GM10847 (cell line): ENCODE measurements around the gene ELP4.

Source experiments
- POLR2A ChIP-seq: IDR thresholded peaks from 2 replicates; pipeline ENCODE4 v1.6.1; 2011; ENCODE audit not compliant: insufficient read length; ENCODE audit errors: extremely low read depth

ELP4 gene

DNA sequence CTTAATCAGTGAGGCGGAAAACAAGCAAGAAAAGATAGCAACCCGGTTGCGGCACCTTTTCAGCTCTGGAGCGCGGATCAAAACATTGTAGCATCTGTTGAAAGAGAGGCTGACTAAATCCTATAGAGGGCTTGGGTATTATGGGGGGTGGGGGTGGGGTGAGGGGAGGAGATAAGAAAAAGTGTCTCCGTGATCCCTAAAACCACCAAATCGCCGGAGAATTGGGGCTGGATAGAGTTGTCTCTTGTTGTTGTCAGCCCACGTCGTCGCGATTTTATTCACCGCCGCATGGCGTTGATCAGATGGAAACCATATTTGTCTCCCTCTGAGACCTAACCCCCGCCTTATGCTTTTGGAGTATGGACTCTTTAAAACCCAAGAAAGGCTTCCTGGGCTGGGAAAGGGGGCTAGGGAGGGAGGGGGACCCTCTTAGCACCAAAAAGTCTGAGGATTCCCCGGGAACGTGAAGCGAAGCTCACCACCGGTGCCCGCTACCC lies 288.5 kb downstream of the ELP4 start:
- TF ChIP-seq POLR2A: no peak

DNA sequence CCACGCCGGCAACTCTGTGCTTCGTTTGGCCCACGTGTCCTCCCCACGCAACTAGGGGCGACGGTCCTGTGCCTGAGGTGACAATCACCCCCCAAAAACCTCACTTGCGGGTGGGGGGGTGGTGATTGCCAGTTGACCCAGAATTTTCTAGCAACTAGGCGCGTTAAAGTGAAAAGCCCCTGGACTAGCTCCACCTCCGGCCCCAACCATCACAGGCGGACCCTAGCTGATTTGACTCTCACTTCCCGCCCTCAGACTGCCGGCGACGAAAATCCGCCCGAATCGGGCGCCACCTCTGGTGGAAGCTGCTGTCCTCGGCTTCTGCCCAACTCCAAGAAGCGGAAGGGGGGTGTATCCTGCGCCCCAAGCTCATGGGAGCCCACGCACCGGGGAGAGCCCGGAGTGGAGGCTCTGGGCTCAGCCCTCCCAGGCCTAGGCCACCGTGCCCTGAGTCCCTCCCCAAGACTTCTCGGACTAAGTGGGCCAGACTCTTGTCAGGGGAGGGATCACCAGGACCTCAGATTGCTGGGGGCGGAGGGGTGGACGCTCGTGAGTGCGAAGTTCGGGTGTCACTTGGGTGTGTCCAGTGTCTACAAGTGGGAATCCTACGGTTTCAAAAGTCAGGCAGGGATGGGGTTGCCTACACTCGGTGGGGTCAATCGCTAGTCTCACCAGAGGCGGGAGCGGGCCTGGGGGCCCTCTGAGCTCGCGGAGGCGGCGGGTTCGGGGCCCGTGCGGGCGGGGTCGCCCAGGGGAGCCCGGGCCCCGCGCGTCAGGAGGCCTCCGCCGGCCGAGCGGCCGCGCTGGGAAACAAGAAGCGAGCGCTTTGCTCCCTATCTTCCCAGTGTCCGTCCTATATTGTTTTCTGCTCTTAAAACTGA lies 289.2 kb downstream of the ELP4 start:
- no peak for TF ChIP-seq POLR2A

DNA sequence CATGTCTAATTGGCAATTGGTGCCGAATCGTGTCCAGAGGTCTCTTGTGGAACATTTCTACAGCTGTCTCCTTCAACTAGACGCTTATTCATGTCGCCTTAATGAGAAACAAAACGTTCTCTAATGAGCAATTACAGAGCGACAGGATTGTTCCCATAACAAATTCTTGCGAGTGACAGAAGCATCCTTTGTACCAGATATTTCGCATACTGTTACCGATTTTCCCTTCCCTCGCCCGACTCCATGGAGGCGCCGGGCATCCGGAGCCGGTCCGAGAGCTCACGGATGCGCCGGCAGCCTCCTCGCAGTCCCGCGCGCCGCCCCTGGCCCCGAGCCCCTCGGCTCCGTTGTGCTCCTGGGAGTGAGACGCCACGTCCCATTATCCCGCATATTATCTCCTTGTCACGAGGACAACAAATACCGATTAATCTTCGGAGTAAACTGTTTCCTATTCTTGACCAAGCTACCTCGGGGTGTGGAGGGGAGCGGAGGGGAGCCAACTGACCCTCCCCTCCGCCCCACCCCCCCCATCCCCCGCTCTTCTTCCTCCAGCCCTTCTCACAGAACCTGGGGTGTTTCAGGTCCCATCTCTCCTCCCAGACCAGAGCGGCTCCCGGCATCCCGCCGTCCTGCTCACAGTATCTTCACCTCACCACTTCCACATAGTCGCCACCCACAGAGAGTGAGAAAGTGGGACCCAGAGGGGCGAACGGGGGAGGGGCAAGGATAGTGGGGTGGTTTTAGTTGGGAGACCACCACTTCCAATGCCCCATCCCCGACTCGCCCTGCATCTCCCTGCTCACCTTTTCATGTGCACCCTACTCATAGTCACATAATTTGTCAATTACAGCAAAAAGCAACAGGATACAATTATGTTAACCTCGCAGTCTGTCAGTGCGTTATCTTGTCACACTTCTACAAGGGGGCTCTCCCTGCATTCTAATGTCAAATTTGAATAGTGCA lies 290.1 kb downstream of the ELP4 start:
- TF ChIP-seq POLR2A: no peak

DNA sequence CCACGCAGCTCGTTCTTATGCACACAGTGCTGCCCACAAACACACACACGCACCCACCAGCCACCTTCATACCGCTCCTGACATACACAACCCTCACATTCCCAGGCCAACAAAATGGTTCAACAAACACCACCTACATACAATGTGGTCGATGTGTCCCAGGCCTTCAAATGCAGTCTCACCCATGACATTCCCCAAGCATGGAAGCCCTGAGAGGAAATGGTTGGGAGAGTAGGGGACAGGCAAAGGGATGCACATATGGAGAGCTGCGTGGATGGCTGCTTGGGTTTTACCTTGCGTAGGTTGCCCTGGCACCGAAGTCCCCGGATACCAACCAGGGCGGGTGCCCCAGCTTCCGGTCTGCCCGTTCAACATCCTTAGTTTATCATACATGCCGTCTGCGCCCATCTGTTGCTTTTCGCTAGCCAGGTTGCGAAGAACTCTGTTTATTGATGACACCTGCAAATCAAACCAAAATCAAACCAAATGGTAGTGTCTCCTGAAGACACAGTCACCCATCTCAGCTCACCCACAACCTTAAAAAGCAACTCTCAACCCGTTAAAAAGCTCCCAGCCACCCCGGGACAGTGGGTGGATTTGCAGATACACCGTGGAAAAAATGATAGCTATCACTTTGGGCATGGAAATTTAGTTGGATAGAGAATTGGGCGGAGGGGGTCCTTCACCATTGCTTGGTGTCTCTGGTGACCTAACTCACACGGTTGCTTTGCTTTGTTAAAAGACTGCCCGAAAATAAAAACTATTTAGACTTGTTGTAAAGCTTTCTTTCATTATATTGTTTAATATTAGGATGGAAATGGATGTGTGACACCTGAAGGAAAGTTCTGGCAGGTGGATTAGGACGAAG lies 291.1 kb downstream of the ELP4 start:
- no peak for TF ChIP-seq POLR2A

DNA sequence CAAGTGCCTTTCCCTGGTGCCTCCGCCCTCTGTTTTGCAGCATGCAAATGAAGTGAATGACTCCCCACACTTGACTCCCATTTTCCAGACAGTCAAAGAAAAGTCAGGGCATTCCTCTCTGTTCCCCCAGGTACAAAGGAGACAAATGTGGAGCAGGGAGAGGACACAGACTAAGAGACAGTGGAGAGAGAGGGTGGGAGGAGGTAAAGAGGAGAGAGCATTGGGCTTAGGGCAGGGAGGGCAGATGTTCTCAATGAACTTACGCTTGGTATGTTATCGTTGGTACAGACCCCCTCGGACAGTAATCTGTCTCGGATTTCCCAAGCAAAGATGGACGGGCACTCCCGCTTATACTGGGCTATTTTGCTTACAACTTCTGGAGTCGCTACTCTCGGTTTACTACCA lies 291.7 kb downstream of the ELP4 start:
- TF ChIP-seq POLR2A: no peak

DNA sequence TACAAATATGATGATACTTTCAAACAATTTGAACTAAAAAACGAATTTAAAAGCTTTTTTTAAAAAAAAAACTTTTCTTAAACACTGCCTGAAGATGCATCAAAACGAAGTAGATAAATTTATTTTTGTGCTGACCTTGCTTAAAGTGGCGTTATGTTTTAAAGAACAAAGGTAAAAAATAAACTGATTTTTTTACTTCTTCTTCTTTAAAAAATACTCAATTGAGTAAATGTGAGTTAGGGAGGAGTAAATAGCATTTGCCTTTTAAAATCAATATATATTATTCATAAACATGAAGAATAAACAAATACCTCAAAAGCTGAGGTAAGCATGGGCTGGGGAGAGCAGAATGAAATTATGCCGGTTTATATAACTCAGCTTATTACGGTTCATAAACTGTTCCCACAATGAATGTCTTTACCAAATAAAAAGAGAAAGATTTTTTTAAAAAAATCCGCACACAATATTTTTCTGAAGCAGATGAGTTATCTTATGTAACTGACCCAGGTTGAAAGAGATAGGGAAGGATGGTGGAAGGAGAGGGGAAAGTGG lies 292.5 kb downstream of the ELP4 start:
- no peak for TF ChIP-seq POLR2A

DNA sequence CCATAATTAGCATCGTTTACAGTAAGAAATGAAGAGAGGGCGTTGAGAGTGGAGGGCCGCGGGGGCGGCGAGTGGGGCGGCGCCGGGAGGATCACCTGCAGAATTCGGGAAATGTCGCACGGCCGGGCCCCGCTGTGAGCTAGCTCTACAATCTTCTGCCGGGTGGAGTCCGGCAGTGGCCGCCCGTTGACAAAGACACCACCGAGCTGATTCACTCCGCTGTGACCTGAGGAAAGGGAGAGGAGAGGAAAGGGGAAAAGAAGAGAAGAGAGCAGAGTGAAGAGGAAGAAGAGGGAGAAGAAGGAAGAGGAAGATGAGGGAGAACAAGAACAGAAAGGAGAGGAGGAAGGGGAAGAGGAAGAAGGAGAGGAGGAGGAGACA lies 293.0 kb downstream of the ELP4 start:
- TF ChIP-seq POLR2A: no peak

DNA sequence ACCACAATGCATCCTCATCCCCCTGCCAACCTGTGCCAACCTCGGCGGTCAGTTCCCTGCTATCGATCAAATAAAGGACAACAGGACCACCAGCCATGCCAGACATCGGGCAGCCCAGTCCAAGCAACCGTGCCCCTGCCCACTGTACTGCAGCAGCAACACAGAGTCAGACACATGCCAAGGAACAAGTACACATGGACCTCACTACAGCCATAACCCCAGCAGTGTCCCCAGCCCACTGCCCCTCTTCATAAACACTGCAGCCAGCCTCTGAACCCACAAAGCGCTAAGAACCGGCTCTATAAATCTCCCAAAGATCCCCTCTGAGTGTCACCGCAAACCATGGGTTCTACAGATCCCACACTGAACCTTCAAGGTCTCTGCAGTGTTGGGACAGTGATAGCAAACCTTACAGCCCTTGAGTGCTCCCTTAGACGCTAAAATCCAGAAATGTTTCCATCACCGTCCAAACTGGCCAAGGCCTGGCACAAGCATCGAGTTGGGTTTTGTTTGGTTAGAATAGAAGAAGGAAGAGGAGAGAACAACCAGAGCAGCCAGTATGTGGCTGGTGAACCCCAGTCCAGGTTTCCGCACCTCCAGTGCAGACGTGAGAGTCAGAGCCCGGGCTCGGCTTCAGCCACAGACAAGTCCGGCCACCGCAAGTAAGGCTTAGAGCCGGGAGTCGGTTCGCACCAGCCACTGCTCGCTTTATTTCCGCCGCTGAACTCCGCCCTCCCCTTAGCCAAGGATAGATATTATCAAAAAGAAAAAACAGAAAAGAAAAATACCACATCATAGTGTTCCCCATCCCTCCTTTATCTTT lies 293.6 kb downstream of the ELP4 start:
- TF ChIP-seq POLR2A: no peak

DNA sequence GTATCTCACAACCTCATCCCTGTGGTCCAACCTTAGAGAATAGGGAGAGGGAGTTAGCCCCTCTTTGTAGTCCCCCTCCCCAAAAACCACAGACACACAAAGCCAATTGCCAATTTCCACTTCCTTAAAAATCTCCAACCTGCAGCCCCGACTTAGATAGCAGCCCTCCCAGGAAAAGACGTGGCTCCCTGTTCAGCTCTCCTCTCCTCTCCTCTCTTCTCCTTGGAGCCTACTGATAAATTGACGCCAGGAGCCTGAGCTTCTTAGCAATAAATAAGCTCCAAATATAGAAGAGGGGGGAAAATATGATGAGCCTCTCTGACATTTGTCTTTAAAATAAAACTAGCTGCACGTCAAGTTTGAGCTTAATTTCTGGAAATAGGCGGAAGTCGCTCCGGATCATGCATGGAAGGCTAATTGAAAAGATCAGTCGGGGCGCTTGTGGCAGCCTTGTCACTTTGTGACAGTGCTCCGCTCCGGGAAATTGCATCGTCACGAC lies 294.3 kb downstream of the ELP4 start:
- TF ChIP-seq POLR2A: no peak

DNA sequence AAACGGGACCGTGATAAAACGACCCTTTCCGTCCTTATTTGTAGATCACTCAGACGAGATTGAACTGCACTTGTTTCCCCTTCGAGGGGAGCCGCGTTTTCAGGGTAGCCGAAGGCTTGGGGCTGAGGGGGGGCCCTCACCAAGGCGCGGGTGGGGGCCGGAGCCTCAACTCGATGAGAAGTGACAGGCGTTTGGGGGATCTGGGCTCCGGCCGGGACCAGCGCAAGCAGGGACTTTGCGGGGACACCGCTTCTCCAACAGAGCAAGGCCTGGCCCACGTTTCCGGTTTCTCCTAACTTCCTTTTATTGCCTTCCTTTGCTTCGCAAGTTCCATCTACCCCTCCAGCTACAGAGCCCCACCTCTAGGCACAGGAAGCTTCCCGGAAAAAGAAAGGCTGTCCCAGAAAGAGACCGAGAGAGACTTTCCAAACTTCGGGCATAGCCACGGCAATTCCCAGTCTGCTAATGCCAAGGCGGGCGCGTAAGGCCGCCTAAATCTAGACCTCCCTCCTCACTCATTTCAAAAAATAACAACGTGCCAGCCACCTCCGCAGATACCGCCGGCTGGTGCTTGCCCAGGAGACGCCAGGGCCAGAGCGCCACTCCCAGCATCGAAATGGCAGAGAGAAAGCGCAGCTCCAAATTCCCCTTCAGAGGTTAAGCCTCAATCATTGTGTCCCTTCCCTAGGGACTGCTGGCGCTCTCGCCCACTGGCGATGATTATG lies 294.9 kb downstream of the ELP4 start:
- TF ChIP-seq POLR2A: no peak

DNA sequence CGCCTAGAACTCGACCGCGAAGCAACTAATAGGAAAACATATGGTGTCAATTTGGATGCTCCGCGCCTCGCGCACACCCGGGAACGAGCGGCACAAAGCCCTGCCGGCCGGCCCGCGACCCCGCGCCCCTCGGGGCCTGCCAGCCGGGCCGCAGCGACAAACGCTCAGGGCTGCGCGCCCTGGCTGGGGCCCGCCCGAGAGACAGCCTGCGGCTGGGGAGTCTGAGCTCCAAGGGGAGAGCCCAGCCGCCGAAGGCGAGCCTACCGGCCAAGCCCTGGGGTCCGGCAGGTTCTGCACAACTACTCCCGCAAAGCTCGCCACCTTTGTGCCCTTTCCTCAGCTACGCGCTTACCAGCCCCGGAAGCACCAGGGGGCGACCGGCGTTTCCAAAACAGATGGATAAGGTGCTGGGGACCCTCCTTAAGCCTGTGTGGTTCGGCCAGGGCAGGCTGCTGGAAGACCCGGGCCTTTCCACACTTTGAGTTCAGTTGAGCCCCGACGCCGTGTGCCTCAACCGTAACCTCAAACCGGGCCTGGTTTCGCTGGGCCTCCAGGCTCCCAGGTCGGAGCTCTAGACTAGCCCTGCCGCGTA lies 295.6 kb downstream of the ELP4 start:
- TF ChIP-seq POLR2A: no peak

DNA sequence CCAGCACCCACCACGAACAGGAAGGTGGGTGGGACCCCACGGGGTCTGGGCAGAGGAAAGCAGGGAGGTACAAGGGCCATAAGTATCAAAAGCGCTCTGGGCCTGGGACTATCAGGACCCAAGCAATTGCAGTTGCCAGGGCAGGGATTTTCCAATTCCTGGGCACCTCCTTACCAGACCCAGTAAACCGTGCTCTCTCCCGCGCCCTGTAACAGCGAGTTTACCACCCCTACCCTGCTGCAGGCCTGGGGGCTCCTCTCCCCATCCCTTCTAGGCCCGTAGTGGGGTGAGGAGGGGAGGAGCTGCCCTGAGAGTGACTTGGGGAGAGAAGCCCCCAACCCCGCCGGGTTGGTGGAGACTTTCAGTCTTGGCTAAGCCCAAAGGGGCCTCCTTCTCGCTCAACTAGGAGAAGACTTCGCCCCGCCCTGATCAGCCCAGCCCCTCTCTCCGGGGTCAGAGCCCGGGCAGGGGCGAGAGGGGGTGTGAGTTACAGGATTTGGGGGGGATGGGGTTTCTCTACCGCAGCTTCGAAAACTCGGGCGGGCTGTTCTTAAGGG lies 296.1 kb downstream of the ELP4 start:
- TF ChIP-seq POLR2A: no peak

DNA sequence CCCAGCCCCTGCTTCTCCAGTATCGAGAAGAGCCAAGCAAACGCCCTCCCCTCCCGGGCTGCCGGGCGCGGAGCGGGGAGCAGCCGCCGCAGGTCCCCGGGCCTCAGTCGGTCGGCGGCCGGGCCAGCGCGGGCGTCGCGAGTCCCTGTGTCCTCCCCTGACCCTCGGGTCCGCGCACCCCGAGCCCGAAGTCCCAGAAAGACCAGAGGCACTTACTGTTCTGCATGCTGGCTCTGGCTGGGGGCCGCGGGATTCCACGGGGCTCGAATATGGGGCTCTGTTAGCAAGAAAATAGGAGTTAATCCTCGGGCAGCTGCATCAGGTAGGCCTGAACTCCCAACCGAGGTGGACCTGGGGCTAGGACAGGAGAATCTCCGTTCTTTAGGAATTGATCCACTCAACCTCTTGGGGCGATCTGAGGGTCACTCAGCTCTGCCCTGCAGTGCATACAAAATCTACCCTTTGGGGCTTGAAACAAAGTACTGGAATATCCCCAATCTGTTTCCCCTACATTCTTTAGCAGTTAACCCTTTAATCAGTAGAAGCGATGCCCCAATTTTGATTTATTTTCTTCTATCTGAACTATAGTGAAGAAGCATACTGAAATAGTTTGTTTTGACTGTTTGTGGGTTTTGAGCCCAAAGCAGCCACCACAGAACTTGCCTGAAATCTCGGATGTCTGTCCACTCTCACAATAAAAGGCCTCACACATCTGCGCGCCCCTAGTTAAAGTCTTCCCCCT lies 296.8 kb downstream of the ELP4 start:
- no peak for TF ChIP-seq POLR2A
